ENCODE data around the gene CAMTA1.

Gene CAMTA1

GRCh38 chr1:6958407-6959030 lies 173.3 kb downstream of the CAMTA1 start:
- DNase-seq (ENCODE audit: low read depth in 2 of 2): no peak

DNA sequence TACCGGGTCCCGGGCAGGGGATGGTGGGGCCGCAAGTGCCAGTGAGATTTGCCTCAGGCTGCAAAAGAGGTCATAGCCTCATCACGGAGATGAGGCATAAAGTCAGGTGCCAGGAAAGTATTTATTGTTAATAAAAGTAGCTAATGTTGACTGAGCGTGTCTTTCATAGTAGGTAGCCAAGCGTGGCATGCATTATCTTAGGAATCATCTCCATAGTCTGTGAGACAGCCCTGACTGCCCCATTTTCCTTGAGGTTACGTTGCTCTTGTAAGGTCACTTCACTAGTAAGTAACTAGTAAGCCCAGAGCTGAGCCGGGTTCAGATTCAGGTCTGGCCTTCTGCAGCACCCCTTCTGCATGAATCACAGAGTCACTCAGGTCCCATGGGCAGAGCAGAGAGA lies 174.2 kb downstream of the CAMTA1 start:
- no peak for DNase-seq (ENCODE audit: low read depth in 2 of 2)

DNA sequence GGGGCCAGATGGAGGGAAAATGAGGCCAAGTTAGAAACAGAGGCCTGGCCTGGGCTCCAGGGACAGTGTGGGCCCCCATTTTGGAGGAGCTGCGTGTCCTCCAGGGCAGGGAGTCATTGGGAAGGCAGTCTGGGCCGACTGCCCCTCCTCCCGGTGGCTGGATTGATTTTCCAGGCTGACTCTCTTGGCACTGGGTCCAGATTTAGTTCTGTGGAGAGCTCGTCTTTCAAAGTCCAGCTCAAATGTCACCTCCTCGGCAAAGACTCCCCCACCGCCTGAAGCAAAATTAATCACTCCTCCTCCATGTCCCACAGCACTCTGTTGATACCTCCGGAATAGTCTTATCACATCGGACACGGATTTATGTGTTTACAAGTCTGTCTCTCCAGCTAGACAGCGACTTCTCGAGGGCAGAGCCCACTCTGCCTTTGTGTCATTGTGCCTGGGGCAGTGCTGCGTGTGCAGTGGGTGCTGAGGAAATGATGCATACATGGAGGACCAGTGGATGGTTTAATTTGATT lies 175.1 kb downstream of the CAMTA1 start:
- no peak for DNase-seq (ENCODE audit: low read depth in 2 of 2)

- DNase-seq (ENCODE audit: low read depth in 2 of 2): no peak
Observed at GRCh38 chr1:6960860-6961259, 175.6 kb downstream of the CAMTA1 start.

GRCh38 chr1:6961289-6961688 lies 176.0 kb downstream of the CAMTA1 start:
- DNase-seq (ENCODE audit: low read depth in 2 of 2): no peak

DNA sequence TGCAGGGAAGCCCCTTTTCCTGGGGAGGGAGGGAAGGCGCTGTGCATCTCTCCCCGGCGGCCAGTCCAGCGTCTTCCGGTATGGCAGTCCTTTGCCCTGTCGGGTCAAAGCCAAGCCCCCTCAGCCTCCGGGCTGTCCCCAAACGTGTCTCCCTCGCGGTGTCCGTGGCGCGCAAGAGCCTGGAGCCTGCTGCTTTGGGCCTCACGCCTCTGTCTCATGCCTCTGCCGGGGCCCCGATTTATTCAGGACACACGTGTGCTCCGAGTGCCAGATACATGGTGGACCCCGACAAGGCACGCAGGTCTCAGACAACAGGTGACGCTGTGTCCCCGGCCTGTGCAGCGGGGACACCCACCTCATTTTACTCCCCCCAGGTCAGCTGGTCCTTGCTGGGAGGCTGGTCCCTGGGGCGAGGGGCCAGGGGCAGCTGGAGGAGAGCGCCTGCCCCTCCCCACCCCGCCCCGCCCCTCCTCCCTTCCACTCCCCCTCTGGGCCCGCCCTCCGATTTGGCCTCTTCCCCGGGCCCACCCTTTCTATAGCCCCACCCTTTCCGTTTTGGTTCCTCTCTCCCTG lies 176.7 kb downstream of the CAMTA1 start:
- no peak for DNase-seq (ENCODE audit: low read depth in 2 of 2)

GRCh38 chr1:6962478-6962995 lies 177.3 kb downstream of the CAMTA1 start:
- DNase-seq (ENCODE audit: low read depth in 2 of 2): peak in 1 of 2 donors; percentile 9

- peak in 1 of 2 donors; percentile 34 for DNase-seq (ENCODE audit: low read depth in 2 of 2)
Observed at GRCh38 chr1:6962996-6963911, 178.0 kb downstream of the CAMTA1 start.

DNA sequence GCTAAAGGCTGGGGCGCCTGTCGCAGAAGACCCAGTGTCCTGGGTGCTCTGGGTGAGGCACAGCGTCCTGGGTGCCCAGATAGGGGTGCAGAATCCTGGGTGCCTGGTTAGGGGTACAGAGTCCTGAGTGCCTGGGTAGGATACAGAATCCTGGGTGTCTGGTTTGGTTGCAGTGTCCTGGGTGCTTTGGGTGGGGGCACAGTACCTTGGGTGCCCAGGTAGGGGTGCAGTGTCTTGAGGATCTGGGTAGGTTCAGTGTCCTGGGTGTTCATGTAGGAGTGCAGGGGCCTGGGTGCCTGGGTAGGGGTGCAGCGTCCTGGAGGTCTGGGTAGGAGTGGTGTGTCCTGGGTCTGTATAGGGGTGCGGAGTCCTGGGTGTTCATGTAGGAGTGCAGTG lies 178.7 kb downstream of the CAMTA1 start:
- no peak for DNase-seq (ENCODE audit: low read depth in 2 of 2)

DNA sequence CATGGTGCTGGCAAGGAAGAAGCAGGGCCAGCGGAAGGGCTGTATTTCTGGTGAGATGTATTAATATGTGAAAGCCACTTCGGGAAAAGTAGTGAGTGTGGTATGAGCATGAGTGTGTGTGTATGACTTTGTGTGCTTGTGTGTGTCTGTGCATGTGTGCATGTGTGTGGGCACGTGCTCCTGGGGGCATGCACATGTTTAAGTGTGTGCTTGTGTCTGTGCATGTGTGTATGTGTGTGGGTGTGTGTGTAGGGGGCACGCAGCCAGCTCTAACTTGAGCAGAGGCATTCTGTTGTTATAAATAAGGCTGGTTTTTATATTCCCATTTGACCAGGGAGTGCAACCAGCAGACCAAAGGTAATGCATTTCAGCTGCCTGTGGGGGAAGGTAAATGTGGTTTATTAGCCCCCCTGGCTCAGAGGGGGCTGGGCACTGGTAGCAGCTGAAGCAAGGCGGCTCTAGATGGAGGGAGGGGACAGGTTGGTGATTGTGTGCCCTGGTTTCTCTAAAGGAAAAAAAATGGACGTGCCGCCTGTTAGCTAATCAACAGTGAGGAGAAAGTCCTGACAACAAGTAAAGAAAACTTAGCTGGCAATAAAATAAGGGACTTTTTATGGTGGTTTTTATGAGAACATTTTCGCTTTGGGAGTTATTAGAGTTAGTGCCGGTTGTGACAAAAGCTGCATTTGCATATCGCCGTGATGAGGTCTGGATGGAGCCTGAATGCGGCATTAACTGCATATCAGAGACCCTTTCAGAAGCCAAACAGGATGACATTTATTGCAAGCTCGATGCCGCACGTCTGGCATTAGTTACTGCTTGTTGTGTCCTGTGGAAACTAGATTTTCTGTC lies 180.1 kb downstream of the CAMTA1 start:
- no peak for DNase-seq (ENCODE audit: low read depth in 2 of 2)

- no peak for DNase-seq (ENCODE audit: low read depth in 2 of 2)
Observed at GRCh38 chr1:6965935-6966241, 180.6 kb downstream of the CAMTA1 start.

GRCh38 chr1:6966326-6966725 lies 181.1 kb downstream of the CAMTA1 start:
- no peak for DNase-seq (ENCODE audit: low read depth in 2 of 2)

DNA sequence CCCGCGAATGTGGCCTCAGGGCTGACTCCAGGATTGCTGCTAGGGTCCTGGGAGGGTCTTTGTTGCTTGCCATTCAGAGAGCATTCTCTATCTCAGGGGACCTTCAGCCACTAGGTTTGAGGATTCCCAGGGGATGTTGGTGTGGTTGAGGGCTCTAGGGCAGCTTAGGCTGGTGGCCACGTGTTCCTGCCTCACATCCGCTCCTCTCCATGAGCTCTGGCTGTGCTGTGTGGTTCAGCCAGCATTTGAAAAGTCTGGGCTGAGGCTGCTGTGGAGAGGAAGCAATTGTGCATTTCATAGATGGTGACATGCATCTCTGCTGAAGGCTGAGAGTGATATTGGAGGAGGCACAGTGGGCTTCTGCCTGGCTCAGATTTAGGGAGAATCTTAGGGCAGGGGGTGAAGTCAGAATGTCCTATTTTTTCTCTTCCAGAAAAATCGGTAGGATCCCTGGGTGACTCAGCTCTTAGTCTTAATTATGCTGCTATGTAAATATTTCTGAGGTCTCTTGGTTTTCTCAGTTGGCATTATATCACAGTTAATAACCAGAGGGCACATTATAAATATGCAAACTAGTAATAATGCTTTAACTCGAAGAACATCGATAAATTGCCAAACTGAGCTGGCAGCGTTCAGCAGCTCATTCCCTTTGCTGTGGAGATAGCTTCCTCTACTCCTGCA lies 182.3 kb downstream of the CAMTA1 start:
- no peak for DNase-seq (ENCODE audit: low read depth in 2 of 2)

DNA sequence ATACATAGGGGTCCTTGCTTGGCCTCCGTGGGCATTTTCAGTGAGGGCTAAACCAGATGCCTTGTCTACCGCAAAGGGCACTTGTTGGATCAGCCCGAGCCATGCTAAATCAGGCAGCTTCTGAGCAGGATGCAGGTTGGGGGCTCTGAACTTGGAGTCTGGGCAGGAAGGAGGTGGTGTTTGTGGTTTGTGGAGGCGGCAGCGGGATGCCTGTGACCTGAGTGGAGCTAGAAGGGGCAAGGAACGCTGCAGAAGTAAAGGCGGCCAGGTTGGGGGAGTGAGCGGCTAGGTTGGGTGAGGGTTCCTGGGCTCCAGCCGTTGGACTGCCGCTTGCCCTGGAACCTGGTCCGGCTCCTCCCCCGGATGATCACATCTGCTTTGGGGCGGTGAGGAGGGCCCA lies 183.9 kb downstream of the CAMTA1 start:
- no peak for DNase-seq (ENCODE audit: low read depth in 2 of 2)

DNA sequence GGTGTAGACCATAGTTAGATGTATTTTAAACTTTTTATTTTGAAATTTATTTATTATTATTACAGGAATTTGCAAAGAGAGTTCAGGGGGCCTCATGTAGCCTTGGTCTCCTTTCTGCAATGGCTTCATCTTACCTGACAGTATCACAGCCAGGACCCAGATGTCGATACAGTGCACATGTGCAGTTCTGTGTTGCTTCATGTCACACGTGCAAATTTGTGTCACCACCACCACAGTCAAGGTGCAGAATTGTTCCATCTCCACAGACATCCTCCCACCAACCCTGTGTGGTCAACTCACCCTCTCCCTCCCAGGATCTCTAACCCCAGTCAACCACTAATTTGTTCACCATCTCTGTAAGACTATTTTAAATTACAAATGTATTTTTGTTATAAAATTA lies 184.5 kb downstream of the CAMTA1 start:
- DNase-seq (ENCODE audit: low read depth in 2 of 2): no peak

GRCh38 chr1:6970221-6970620 lies 185.0 kb downstream of the CAMTA1 start:
- no peak for DNase-seq (ENCODE audit: low read depth in 2 of 2)

GRCh38 chr1:6971048-6971447 lies 185.8 kb downstream of the CAMTA1 start:
- no peak for DNase-seq (ENCODE audit: low read depth in 2 of 2)

DNA sequence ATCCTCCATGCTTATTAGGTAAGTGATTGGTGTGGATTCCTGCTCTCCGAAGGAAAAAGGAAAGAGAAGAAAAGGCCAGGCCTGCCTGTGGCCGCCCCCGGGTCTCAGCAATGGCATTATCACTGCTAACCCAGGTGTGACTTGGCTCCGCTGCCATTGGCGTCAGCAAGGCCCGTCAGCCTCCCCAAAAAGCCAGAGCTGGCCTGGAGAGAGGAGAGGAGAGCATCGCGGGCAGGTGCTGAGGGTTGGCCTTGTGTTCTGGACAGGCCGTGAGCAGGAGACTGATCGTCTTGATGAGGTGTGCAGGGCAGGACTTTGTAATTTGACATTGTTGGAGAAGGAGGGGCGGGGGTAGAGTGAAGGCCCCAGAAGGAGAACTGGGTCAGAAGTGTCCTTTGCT lies 186.4 kb downstream of the CAMTA1 start:
- no peak for DNase-seq (ENCODE audit: low read depth in 2 of 2)

- DNase-seq (ENCODE audit: low read depth in 2 of 2): no peak
Observed at GRCh38 chr1:6972399-6972798, 187.1 kb downstream of the CAMTA1 start.

DNA sequence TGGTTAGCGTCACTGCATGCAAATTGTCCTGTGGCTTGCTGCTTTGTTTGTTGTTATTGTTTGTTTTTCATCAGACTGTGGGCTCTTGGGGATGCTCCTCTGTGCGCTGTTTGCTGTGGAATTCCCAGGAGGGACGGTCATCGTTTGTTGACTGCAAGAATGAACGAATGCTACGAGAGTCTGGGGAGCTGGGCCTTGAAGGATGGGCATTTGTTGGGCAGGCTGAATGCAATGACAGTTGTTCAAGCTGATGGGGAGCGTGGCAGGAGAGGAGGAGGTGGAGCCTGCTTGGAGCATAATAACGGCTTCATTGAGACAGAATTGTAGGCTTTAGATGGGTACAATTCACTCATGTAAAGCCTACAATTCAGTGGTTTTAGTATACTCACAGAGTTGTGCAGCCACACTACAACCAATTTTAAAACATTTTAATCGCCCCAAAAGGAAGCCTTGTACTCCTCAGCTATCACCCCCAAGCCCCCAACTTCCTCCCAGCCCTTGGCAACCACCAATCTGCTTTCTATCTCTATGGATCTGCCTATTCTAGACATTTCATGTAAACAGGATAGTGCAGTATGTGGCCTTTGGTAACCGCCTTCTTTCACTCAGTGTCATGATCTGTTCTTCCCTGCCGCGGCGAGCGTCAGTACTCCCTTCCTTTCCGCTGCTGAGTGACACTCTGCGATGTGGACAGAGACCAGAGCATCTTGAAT lies 190.2 kb downstream of the CAMTA1 start:
- no peak for DNase-seq (ENCODE audit: low read depth in 2 of 2)

GRCh38 chr1:6976044-6976375 lies 190.8 kb downstream of the CAMTA1 start:
- no peak for DNase-seq (ENCODE audit: low read depth in 2 of 2)
